HG03520 (cell line): Measurements from ENCODE around the gene PGM3.

Experiments used
- ATAC-seq: cut with Tn5 transposase; IDR thresholded peaks from one replicate; pipeline ENCODE4 v1.9.1; 2021; ENCODE audit warnings: mild to moderate bottlenecking, moderate library complexity; ENCODE audit not compliant: unreplicated experiment

The PGM3 gene

DNA sequence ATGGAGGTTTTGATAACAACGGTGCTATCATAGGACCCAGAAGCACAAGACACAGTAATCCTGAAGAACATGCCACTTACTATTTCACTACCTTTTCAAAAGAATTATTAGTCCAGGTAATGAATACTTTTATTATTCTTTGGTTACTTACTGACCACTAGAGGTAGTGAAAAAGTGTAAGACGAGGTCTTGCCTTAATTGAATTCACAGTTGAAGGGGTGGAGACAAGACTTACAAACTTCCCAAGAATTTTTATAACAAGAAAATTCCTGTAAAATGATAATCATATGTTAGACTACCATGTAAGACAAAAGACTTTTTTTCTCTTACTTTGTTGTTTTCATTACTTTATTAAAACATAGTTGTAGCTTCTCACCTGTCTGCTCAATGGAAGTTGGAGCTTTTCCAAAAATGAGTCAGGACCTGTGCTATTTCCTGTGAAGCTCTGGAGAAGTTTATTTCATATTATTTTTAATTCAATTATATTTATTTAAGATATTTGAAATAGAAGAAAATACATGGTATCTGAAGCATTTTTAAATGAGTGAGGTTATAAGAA, 73.2 kb downstream of the PGM3 start:
- ATAC-seq: no peak

DNA sequence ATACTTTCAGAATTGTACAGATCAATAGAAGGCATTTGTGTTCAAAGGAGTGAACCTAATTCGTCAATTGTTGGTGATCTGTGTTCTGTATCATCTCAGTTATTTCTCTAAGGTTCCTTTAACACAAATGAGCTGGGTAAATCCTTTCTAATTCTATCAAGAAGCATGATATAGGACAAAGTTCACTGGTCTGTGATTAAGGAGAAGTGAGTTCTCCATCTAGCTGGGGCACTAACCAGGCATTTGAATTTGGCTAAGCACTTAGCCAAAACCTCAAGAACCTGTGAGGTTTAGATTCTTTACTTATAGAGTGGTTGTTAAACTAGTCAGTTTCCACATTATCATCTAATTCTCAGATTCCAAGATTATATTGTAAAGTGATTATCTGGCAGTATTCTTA, 75.3 kb downstream of the PGM3 start:
- ATAC-seq: no peak
